Stimulated activated CD8-positive, alpha-beta memory T cell treated with anti-CD3 and anti-CD28 coated beads, Interleukin-15, amount 100 ng/mL, for 48 hours (primary cell): ENCODE data around the gene HHIPL1.
"Not testable (repeated sequence)": the region's sequence is repeated elsewhere in the genome, so short reads cannot be mapped to it uniquely, and the experiment has no call there.

ENCODE experiments used
- DNase-seq, 2 donors: peaks; one replicate each; pipeline ENCODE4 v3.0.0-alpha.2; 2020; ENCODE audit warnings: low read depth in 2 of 2

The HHIPL1 gene

DNA sequence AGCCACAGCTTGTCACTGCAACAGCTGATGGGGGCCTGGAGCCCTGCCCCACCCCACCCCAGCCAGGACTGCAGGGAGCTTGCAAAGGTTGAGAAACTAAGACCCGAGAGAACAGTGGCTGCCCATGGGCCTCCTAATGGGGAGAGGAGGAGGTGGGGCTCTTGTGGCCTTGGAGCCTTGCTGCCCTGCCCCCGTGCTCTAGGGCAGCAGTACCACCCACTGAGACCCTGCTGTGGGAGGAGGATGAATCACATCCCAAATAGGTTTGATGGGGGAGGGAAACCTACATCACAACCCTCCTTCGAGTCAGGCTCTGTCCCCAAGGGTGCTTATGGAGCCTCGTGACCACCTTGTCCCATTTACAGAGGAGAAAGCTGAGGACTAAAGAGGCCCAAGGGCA, 15.9 kb downstream of the HHIPL1 start:
- DNase-seq = no peak

DNA sequence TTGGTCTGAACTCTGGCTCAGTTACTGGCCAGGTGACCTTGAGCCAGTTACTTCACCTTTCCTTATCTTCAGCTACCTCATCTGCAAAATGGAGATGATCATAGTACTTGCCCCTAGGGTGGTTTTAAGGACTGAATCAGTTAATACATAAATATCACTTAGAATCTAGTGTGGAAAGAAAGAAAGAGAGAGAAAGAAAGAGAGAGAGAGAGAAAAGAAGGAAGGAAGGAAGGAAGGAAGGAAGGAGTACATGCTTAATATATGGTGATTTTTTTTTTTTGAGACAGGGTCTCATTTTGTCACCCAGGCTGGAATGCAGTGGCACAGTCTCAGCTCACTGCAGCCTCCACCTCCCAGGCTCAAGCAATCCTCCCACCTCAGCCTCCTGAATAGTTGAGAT, 16.3 kb downstream of the HHIPL1 start:
- DNase-seq = not testable (repeated sequence)

- DNase-seq = no peak
Measured at GRCh38 chr14:99662846-99663245, 17.9 kb downstream of the HHIPL1 start.

DNA sequence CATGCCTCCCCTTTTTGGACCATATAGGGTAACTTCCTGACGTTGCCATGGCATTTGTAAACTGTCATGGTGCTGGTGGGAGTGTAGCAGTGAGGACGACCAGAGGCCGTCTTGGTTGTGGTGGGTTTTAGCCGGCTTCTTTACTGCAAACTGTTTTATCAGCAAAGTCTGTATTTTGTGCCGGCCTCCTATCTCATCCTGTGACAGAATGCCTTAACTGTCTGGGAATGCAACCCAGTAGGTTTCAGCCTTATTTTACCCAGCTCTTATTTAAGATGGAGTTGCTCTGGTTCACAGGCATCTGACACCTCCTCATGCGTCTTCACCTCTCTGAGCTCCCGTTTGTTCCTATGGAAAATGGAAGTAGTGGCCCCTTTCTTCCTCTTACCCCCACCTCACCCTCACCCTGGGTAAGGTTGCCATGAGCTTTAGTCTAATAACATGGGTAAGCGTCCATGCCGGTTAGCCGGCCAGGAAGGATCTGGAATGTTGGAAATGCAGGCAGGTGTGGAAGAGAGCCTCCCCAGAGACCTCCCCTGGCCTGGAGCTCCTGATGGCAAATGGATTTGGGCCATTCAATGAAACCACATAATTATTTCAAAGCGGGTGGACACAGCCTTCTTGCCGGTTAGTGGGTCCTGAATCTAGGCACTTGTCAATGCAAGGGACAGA, 18.6 kb downstream of the HHIPL1 start:
- no peak for DNase-seq

DNA sequence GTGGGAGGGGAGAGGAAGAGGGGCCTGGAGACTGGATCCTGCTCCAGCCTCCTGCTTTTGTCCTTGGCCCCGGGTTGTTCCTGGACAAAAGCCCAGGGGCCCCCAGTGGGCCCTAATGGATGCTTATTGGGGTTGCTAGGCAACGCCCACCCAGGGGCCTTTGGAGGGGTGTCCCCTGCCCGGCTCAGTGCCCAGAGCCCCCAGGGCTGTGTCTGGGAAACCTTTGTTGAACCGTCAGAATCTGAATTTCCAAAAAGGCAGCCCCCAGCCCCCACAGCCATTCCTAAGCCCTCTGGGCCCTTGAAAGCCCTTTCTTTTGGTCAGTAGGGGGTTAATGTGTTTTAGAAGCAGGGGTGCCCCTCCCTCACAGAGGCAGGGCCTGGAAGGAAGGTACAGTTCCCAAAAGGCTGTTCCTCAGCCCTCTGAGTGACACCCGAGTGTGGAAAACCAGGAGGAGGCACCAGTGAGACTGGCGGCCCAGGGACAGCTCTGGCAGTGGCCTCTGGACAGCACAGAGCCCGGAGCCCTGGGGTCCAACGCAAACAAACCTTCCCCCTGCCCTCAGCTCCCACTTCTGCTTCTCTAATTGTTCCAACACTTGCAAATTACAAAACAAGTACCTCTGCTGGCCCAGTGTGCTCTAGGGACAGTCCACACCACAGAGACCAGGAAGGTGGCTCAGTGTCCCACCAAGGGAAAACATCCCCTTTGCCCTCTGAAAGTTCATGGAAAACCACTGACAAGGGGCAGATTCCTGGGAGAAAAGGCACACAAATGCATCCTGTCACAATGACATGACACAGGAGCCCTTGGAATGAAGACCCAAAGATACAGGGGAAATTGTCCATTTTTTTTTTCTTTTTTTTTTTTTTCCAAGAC, 19.4 kb downstream of the HHIPL1 start:
- no peak for DNase-seq

DNA sequence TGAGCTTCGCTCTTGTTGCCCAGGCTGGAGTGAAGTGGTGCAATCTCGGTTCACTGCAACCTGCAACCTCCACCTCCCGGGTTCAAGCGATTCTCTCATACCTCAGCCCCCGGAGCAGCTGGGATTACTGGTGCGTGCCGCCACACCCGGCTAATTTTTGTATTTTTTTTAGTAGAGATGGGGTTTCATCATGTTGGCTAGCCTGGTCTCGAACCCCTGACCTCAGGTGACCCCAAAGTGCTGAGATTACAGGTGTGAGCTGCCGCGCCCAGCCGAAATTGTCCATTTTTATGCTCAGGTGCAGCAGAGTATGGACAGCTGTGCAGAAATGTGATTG, 20.0 kb downstream of the HHIPL1 start:
- DNase-seq = no peak

GRCh38 chr14:99666533-99666932, 21.6 kb downstream of the HHIPL1 start:
- no peak for DNase-seq

GRCh38 chr14:99667045-99667444, 22.1 kb downstream of the HHIPL1 start:
- DNase-seq = no peak

DNA sequence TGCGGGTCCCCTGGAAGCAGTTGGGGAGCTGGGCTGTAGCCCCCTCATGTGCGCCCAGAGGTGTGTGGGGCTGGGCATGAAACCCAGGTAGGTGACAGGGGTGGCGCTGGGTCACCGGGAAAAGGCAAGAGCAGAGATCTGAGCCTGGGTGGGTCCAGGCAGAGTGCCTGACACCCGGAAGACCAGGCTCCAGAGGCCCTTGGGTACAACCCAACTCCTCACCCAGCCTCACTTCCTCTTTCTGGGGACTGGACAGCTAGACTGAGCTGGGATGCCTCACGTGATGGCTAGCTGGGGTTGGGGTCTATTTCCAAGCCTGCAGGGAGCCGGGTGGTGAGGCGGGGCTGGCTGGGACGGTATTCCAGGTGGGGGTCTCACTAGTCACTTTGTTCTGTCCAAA, 22.9 kb downstream of the HHIPL1 start:
- DNase-seq = no peak

- no peak for DNase-seq
Measured at GRCh38 chr14:99668307-99669295, 23.7 kb downstream of the HHIPL1 start.

- DNase-seq = no peak
Measured at GRCh38 chr14:99670361-99671234, 25.7 kb downstream of the HHIPL1 start.

DNA sequence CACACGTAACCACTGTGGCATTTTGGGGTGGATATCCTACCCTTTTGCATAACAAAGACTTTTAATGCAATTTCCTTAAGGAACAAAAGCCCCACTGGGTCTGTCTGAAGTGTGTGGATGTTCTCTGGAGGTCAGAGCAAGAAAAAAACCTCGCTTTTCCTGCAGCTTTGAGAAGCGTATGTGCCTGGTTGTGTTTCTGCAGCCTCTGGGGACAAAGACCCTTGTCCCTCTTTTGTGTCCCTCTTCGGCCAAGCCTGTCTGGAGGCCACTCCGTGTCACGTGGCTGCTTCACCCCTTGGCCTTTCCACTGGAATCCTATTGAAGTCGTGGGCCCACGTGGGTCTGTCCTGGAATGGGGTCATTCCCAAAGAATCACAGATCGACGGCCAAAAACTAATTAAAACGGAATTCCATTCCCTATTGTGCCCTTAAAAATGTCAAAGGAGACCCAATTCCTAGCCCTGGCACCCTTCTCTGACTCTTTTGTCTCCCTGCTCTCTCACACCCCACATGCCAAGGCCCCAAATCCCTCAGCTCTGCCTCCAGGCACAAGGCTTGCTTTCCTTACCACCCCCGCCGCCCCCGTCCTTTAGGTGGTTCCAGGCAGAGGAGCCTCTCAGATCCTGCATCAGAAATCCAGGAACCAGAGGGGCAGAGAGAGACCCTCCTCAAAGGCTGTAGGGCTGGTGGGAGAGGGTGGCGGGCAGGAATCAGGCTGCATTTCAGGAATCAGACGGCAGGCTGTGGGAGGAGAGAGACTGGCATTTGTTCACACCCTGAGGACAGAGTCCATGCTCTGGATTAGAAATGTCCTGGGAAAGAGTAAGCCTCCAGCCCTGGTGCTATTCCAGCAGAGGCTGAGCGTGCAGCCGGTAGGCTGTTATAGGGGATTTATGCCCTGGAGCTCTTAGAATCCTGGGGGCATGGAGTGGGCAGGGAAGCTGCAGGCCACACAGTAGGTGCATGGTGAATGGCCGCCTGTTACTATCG, 26.6 kb downstream of the HHIPL1 start:
- no peak for DNase-seq

DNA sequence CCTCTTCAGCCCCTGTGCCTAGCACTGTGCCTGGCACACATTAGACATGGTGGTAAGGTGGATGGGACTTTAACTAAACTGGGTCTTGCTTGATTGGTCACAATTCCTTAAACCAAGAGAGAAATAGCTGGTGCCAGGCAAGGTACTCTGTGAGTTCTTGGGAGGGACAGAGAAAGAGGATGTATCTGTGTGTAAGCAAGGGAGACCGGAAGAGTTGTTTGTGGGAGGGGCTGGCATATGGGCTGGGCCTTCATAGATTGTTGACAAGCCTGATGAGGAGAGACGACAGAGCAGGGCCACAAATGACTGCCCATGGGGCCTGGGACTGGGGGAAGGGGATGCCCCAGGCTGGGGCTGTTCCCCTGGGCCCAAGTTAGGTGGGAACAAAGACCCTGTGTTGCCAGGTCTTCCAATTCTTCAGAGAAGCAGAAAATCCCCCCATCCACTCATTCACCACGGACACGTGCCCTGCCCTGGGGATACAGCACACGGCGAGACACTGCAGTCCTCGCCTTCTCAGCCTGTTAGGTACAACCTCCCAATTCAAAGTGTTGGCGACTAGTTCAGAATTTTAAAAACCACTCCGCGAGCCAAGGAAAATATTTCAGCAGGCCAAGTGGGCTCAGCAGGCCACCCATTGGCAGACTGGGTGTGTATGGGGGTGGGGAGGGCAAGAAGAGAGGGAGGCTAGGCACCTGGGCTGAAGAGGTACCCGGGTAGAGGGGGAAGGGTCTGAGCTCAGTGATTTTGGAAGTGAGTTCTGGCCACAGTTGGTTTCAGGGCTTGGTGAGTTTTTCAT, 27.8 kb downstream of the HHIPL1 start:
- DNase-seq = no peak

DNA sequence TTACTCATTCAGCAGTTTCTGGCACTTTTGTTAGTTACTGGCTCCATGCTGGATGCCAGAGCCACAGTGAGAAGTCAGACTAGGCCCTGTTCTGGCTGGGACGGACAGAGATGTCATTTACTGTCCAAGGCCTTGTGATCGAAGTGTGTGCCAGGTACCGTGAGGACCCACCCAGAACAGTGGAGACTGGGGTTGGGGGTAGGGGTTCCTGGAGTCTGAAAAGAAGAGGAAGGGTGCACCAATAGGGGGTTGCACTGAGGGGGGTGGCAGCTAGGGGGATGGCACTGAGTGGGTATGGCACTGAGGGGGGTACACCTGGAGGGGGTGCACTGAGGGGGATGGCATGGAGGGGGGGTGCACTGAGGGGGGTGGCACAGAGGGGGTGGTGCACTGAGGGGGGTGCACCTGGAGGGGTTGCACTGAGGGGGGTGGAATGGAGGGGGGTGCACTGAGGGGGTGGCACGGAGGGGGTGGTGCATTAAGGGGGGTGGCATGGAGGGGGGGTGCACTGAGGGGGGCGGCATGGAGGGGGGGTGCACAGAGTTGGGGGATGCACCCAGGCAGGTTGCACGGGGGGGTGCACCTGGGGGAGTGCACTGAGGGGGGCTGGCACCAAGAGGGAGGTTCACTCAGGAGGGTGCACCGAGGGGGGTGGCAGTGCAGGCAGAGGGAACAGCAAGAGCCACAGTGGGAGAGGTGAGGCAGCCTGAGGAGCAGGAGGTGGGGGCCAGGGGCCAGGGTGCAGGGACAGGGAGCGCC, 28.6 kb downstream of the HHIPL1 start:
- no peak for DNase-seq

GRCh38 chr14:99674064-99674650, 29.2 kb downstream of the HHIPL1 start:
- no peak for DNase-seq

DNA sequence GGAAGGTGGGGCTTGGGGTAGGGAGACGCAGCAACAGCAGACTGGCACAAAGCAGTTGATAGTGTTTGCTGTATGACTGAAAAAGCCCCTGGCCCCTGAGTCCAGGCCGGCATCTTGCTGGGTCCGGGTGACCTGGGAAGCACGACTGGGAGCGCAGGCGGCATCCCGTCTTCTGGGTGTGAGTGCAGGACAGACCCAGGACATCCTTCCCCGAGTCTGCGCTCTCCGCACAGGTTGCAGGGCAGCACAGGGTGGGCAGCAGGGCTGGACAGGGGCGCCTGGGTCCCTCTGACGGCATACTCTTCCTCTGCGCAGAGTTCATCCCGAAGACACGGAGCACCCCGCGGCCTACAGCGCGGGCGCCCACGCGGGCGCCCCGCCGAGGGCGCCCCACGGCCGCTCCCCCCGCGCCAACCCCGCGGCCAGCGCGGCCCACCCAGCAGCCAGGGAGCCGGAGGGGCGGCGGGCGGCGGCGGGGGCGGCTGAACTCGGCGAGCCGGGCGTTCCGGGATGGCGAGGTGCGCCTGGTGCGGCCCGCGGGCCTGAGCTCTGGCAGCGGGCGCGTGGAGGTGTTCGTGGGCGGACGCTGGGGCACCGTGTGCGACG, 29.9 kb downstream of the HHIPL1 start:
- DNase-seq = no peak

- no peak for DNase-seq
Measured at GRCh38 chr14:99675382-99675835, 30.5 kb downstream of the HHIPL1 start.
